GM12891 (cell line): ENCODE data around the gene PPARG.

Experiments
- PAX5 ChIP-seq: IDR thresholded peaks from 2 replicates; pipeline ENCODE4 v1.6.1; 2011; ENCODE audit warnings: low read length, moderate library complexity, mild to moderate bottlenecking; ENCODE audit not compliant: insufficient read depth, severe bottlenecking
- POLR2A ChIP-seq: IDR thresholded peaks from 2 replicates; pipeline ENCODE4 v1.6.1; 2011; ENCODE audit warnings: low read depth, low read length, control low read depth
- POLR2AphosphoS5 ChIP-seq: IDR thresholded peaks from 2 replicates; pipeline ENCODE4 v1.6.1; 2011; ENCODE audit warnings: low read depth, low read length, control low read depth
- POU2F2 ChIP-seq: IDR thresholded peaks from 2 replicates; pipeline ENCODE4 v1.6.1; 2011; ENCODE audit warnings: low read depth, mild to moderate bottlenecking, control low read depth, low read length, moderate library complexity
- SPI1 ChIP-seq: IDR thresholded peaks from 2 replicates; pipeline ENCODE4 v1.6.1; 2011; ENCODE audit warnings: low read depth, low read length, control low read depth
- TAF1 ChIP-seq: IDR thresholded peaks from 2 replicates; pipeline ENCODE4 v1.6.1; 2011; ENCODE audit warnings: low read depth, low read length, control low read depth

DNA sequence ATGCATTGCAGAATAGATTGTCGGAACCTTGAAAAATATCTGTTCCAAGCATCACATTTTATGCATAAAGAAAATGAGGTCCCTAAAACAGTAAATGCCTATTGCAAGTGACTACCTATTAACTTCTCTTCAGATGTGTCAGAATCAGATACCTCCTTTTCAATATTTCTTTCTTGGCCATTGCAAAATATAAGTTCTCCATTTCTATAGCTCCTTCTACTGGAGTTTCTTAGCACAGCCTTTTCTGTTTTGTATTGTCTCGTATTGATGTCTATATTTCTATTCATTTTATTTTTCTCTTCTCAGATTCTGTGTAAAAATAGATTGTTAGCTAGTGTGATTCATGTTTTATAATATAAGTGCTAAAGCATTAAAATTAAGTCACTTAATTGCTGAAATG, 63.4 kb downstream of the PPARG start:
- no peak for TF ChIP-seq POLR2A
- no peak for TF ChIP-seq SPI1
- no peak for TF ChIP-seq TAF1
- TF ChIP-seq POLR2AphosphoS5 = no peak
- TF ChIP-seq PAX5 = no peak
- TF ChIP-seq POU2F2 = no peak
